Natural killer cell (primary cell): Measurements from ENCODE around the gene IMP3. TPM values are rescaled to one million over a fixed set of nuclear protein-coding genes. Genes with fewer than 3 reads are reported as not detected.

Experiments used
- ATAC-seq, 3 donors: fragments of 150-1000 bp in 2 of 3; fragments of 200-7000 bp in 1 of 3; cut with Tn5 transposase; 1 replicate in 1 of 3; 2 replicates in 2 of 3; pipeline ENCODE4 v1.10.0; 2021; ENCODE audit warnings: mild to moderate bottlenecking in 2 of 3, moderate library complexity in 2 of 3
- DNase-seq, 2 donors: peaks; one replicate each; pipeline versions ENCODE4 v3.0.0 to v3.0.0-alpha.2; 2013 to 2021; ENCODE audit warnings: mixed read lengths in 1 of 2
- H3K27ac ChIP-seq: one replicate; pipeline ENCODE4 v1.5.1; 2013; ENCODE audit warnings: mild to moderate bottlenecking, low read length
- H3K27me3 ChIP-seq: one replicate; pipeline ENCODE4 v1.6.1; 2013; ENCODE audit warnings: low read length; ENCODE audit not compliant: control insufficient read depth, insufficient read depth
- H3K36me3 ChIP-seq: one replicate; pipeline ENCODE4 v1.6.1; 2013; ENCODE audit warnings: low read length; ENCODE audit not compliant: control insufficient read depth, insufficient read depth
- H3K4me1 ChIP-seq: one replicate; pipeline ENCODE4 v1.6.1; 2013; ENCODE audit warnings: low read length; ENCODE audit not compliant: control insufficient read depth, insufficient read depth
- H3K4me3 ChIP-seq: one replicate; pipeline ENCODE4 v1.5.1; 2013; ENCODE audit warnings: low read length
- H3K9me3 ChIP-seq: one replicate; pipeline ENCODE4 v1.6.1; 2013; ENCODE audit warnings: low read length; ENCODE audit not compliant: control insufficient read depth, insufficient read depth
- H3K27ac Mint-ChIP-seq, 2 donors: one replicate each; pipeline ENCODE4 v1.8.0; 2022; ENCODE audit warnings: mild to moderate bottlenecking in 2 of 2, mixed read lengths in 2 of 2, moderate library complexity in 1 of 2
- H3K27me3 Mint-ChIP-seq, 2 donors: one replicate each; pipeline ENCODE4 v1.8.0; 2022; ENCODE audit warnings: low read depth in 2 of 2, mixed read lengths in 2 of 2
- H3K36me3 Mint-ChIP-seq: one replicate; pipeline ENCODE4 v1.8.0; 2022; ENCODE audit warnings: mixed read lengths
- H3K4me1 Mint-ChIP-seq, 2 donors: one replicate each; pipeline ENCODE4 v1.8.0; 2022; ENCODE audit warnings: mixed read lengths in 2 of 2
- H3K4me3 Mint-ChIP-seq: one replicate; pipeline ENCODE4 v1.8.0; 2022; ENCODE audit warnings: mild to moderate bottlenecking, moderate library complexity, mixed read lengths
- H3K9me3 Mint-ChIP-seq, 2 donors: one replicate each; pipeline ENCODE4 v1.8.0; 2022; ENCODE audit warnings: mixed read lengths in 2 of 2
- CTCF ChIP-seq: fragments of 200-600 bp; IDR thresholded peaks from one replicate; pipeline ENCODE4 v1.8.0; 2022; ENCODE audit warnings: antibody characterized with exemption
- WGBS: methylation state at CpG from one replicate; pipeline ENCODE4 v1.1.7; 2013; ENCODE audit warnings: missing lambda C conversion rate; ENCODE audit not compliant: insufficient coverage; 5-methylcytosine and 5-hydroxymethylcytosine counted together
- intact Hi-C: fragments of 100-400 bp; cut with micrococcal nuclease; formaldehyde crosslinking; loops from one replicate; pipeline ENCODE4 v1.14.2; 2022
- total RNA-seq, 4 donors: library from RNA; stranded (reverse); fragments of 120-200 nt in 1 of 4; gene quantifications; one replicate each; pipeline versions ENCODE4 v1.2.3 to v1.2.4, GENCODE V29; 2013 to 2022

The IMP3 gene
- total RNA-seq, 3 donors from 2014 or later (not counting 1 experiment from before 2014, with no cell fraction given): 22.9 to 37.1 (median 35.8) TPM

GRCh38 chr15:75646112-75646943 lies 6.3 kb upstream of the IMP3 start:
- no peaks in the 10 kb centered on the region for H3K36me3 Mint-ChIP-seq

GRCh38 chr15:75644376-75644775 lies 4.4 kb upstream of the IMP3 start:
- no peak overlapping the region for H3K27ac Mint-ChIP-seq
- no peaks in the 10 kb centered on the region for H3K9me3 Mint-ChIP-seq
- Histone ChIP-seq H3K4me1 (peaks cover 32% of the 10 kb centered on the region), H3K27ac (no peak overlapping the region), H3K9me3 (no peaks in the 10 kb centered on the region), H3K4me3 (no peak overlapping the region), H3K27me3 (no peaks in the 10 kb centered on the region), H3K36me3 (no peaks in the 10 kb centered on the region)
- WGBS: 95% methylated on average over 2 of the region's 2 CpGs
- no peak overlapping the region for H3K4me3 Mint-ChIP-seq
- peaks cover 20 to 29% of the 10 kb centered on the region in 2 donors for H3K4me1 Mint-ChIP-seq
- peaks cover 0 to 2% of the 10 kb centered on the region in 2 donors for H3K27me3 Mint-ChIP-seq
- ATAC-seq: no peak
- no peak for DNase-seq
- intact Hi-C loops: loop anchor here (10.0 kb wide), 1 partner anchor 280 kb away; the partner anchor contains the start of gene MAN2C1
- H3K36me3 Mint-ChIP-seq: no peaks in the 10 kb centered on the region
- no peak for TF ChIP-seq CTCF

More at GRCh38 chr15:75646112-75646943, 6.3 kb upstream of the IMP3 start:
- ATAC-seq: no peak
- H3K36me3 ChIP-seq: no peaks in the 10 kb centered on the region
- H3K4me3 ChIP-seq: peak overlapping the region; percentile 77
- H3K27ac Mint-ChIP-seq: peak overlapping the region in 1 of 2 donors; percentile 80
- no peak overlapping the region for H3K27ac ChIP-seq
- peaks cover 0 to 2% of the 10 kb centered on the region in 2 donors for H3K27me3 Mint-ChIP-seq
- intact Hi-C loops: loop anchor here (10.0 kb wide), 1 partner anchor 282 kb away; the partner anchor contains the start of gene MAN2C1
- H3K9me3 Mint-ChIP-seq: no peaks in the 10 kb centered on the region
- peak overlapping the region; percentile 84 for H3K4me3 Mint-ChIP-seq
- H3K9me3 ChIP-seq: no peaks in the 10 kb centered on the region
- WGBS: 56% methylated on average over 5 of the region's 5 CpGs
- TF ChIP-seq CTCF: no peak
- DNase-seq: no peak
- peaks cover 20 to 27% of the 10 kb centered on the region in 2 donors for H3K4me1 Mint-ChIP-seq
- H3K4me1 ChIP-seq: peaks cover 23% of the 10 kb centered on the region
- no peaks in the 10 kb centered on the region for H3K27me3 ChIP-seq

- H3K36me3 Mint-ChIP-seq: no peaks in the 10 kb centered on the region
- H3K9me3 Mint-ChIP-seq: no peaks in the 10 kb centered on the region
- no peaks in the 10 kb centered on the region for H3K9me3 ChIP-seq
- 99% methylated on average over 5 of the region's 5 CpGs for WGBS
- H3K27me3 Mint-ChIP-seq: peaks cover 0 to 2% of the 10 kb centered on the region in 2 donors
- H3K27ac Mint-ChIP-seq: no peak overlapping the region
- no peak overlapping the region for H3K4me3 ChIP-seq
- no peaks in the 10 kb centered on the region for H3K27me3 ChIP-seq
- peaks cover 36 to 39% of the 10 kb centered on the region in 2 donors for H3K4me1 Mint-ChIP-seq
- no peak overlapping the region for H3K4me3 Mint-ChIP-seq
- H3K27ac ChIP-seq: no peak overlapping the region
- intact Hi-C loops: loop anchor here (1.0 to 10.0 kb wide), 3 partner anchors 45 to 277 kb away; partner anchors contain the start of gene MAN2C1
- ATAC-seq (no peak), DNase-seq (no peak)
- peaks cover 41% of the 10 kb centered on the region for H3K4me1 ChIP-seq
- no peak for TF ChIP-seq CTCF
- H3K36me3 ChIP-seq: peaks cover 2% of the 10 kb centered on the region
Observed at GRCh38 chr15:75641603-75642002, 1.6 kb upstream of the IMP3 start.
